Measurements from ENCODE around the gene HSPA8.
A peak's percentile ranks its signal among the peaks of the same experiment; 100 is the strongest.

The HSPA8 gene

DNA sequence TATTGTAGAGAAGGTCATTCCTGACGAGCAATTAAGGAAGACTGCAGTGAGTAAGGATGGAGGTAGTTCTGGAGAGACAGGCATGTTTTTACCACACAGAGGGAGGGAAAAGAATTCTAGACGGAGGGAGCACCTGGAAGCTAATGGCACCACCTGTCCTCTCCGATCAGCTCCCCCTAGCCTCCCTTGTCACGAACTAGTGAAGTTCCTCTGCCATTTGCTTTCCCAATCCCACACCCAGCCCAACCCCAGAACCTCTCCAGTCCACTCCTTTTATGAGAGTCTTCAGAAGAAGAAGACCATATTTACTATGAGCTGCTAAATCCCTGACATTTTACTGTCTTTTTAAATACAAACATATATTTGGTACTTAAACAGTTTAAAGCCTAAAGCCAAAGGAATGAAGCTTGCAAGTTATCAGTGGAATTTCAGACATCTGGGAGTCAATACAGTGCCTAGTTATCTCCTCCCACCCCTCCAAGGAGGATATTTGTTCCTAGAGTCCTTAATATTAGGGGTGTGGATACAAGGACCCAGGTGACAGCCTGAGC is 46.1 kb upstream of the HSPA8 start:
- Histone ChIP-seq H3K27ac (ENCODE audit: low read length) (no peak overlapping the region), H3K4me1 (ENCODE audit: low read length) (no peaks in the 10 kb centered on the region), H3F3A (ENCODE audit: insufficient read depth, low read length) (no peaks in the 10 kb centered on the region), H3K4me2 (ENCODE audit: low read depth, low read length) (no peak overlapping the region), H3K4me3 (ENCODE audit: low read length) (no peak overlapping the region), H3K9ac (ENCODE audit: low read length) (no peak overlapping the region), H3K36me3 (replicated peaks; ENCODE audit: insufficient read depth, low read length) (no peaks in the 10 kb centered on the region), H3K79me2 (ENCODE audit: low read length) (no peaks in the 10 kb centered on the region), H3K9me2 (replicated peaks; ENCODE audit: insufficient read depth, low read length) (no peaks in the 10 kb centered on the region), H4K20me1 (ENCODE audit: insufficient read depth, low read length) (no peaks in the 10 kb centered on the region), H2AFZ (ENCODE audit: low read length) (no peak overlapping the region), H3K27me3 (replicated peaks; ENCODE audit: insufficient read depth, low read length) (no peaks in the 10 kb centered on the region), H3K9me3 (replicated peaks; ENCODE audit: insufficient read depth, low read length) (no peaks in the 10 kb centered on the region)
- DNase-seq = no peak
- TF ChIP-seq EZH2phosphoT487 (IDR thresholded peaks at IDR 0.05; ENCODE audit: low read length) (no peak), EZH2 (optimal IDR thresholded peaks at IDR 0.05; ENCODE audit: low read depth, low read length) (no peak)
- TF ChIP-seq, protein P1, sequence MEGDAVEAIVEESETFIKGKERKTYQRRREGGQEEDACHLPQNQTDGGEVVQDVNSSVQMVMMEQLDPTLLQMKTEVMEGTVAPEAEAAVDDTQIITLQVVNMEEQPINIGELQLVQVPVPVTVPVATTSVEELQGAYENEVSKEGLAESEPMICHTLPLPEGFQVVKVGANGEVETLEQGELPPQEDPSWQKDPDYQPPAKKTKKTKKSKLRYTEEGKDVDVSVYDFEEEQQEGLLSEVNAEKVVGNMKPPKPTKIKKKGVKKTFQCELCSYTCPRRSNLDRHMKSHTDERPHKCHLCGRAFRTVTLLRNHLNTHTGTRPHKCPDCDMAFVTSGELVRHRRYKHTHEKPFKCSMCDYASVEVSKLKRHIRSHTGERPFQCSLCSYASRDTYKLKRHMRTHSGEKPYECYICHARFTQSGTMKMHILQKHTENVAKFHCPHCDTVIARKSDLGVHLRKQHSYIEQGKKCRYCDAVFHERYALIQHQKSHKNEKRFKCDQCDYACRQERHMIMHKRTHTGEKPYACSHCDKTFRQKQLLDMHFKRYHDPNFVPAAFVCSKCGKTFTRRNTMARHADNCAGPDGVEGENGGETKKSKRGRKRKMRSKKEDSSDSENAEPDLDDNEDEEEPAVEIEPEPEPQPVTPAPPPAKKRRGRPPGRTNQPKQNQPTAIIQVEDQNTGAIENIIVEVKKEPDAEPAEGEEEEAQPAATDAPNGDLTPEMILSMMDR (IDR thresholded peaks at IDR 0.05; ENCODE audit: low read length) = no peak

DNA sequence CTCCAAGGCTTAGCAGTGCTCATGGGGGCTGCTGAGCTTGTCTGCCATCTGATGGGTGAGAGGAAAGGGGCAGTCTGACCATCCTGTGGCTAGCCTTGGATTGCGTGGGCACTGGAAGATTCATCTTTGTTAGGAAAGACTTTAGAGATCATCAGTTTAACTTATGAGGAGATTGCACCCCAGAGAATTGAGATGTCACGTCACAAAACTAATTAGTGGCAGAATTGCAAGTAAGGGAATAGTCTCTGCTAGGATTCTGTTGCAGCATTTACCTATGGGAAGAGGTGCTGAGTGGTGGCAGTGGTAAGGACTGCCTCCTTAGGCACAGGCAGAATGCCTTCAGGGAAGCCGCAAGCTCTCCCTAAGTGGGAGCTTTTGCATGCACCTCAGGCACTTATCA is 42.8 kb upstream of the HSPA8 start:
- no peak overlapping the region for H3K4me3 ChIP-seq (ENCODE audit: low read length)
- H3K79me2 ChIP-seq (ENCODE audit: low read length) = no peaks in the 10 kb centered on the region
- H3K36me3 ChIP-seq (replicated peaks; ENCODE audit: insufficient read depth, low read length) = no peaks in the 10 kb centered on the region
- no peak overlapping the region for H2AFZ ChIP-seq (ENCODE audit: low read length)
- TF ChIP-seq EZH2 (optimal IDR thresholded peaks at IDR 0.05; ENCODE audit: low read depth, low read length) = no peak
- TF ChIP-seq EZH2phosphoT487 (IDR thresholded peaks at IDR 0.05; ENCODE audit: low read length) = no peak
- TF ChIP-seq, protein P1 (IDR thresholded peaks at IDR 0.05; ENCODE audit: low read length) = no peak
- no peaks in the 10 kb centered on the region for H3K27me3 ChIP-seq (replicated peaks; ENCODE audit: insufficient read depth, low read length)
- no peaks in the 10 kb centered on the region for H4K20me1 ChIP-seq (ENCODE audit: insufficient read depth, low read length)
- no peak overlapping the region for H3K4me2 ChIP-seq (ENCODE audit: low read depth, low read length)
- H3K9me2 ChIP-seq (replicated peaks; ENCODE audit: insufficient read depth, low read length) = no peaks in the 10 kb centered on the region
- H3F3A ChIP-seq (ENCODE audit: insufficient read depth, low read length) = no peaks in the 10 kb centered on the region
- no peaks in the 10 kb centered on the region for H3K9me3 ChIP-seq (replicated peaks; ENCODE audit: insufficient read depth, low read length)
- DNase-seq = no peak
- no peak overlapping the region for H3K27ac ChIP-seq (ENCODE audit: low read length)
- H3K4me1 ChIP-seq (ENCODE audit: low read length) = no peaks in the 10 kb centered on the region
- H3K9ac ChIP-seq (ENCODE audit: low read length) = no peak overlapping the region

DNA sequence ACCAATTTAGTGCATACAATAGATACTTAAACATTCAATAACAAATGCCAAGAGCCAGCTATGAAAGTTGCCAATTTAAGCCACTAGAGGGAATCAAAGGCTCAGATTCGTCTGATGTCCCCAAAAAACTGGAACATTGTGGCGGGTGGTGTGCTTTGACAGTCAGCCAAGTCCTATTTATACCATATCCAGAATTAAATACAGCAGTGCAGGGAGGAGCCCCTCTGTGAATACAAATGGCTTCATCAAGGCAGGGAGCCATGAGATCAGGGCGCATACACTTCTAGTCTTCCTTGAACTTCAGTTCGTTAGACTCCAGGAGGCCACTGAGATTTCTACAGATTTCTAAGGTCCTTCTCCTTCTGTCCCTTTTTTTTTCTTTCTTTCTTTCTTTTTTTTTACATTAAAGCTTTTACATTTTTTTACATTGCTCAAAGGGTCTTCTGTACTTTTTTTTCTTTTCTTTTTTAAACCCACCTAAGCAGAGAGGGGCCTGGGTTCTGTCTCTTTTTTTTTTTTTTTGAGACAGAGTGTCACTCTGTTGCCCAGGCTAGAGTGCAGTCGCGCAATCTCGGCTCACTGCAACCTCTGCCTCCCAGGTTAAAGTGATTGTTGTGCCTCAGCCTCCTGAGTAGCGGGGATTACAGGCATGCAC is 41.5 kb upstream of the HSPA8 start:
- no peaks in the 10 kb centered on the region for H3K36me3 ChIP-seq (replicated peaks; ENCODE audit: insufficient read depth, low read length)
- H3K79me2 ChIP-seq (ENCODE audit: low read length) = no peaks in the 10 kb centered on the region
- no peak overlapping the region for H3K4me3 ChIP-seq (ENCODE audit: low read length)
- H3K27ac ChIP-seq (ENCODE audit: low read length) = no peak overlapping the region
- no peaks in the 10 kb centered on the region for H4K20me1 ChIP-seq (ENCODE audit: insufficient read depth, low read length)
- H3F3A ChIP-seq (ENCODE audit: insufficient read depth, low read length) = no peaks in the 10 kb centered on the region
- peak; percentile 60 for DNase-seq
- no peak overlapping the region for H3K9ac ChIP-seq (ENCODE audit: low read length)
- no peaks in the 10 kb centered on the region for H3K4me1 ChIP-seq (ENCODE audit: low read length)
- no peaks in the 10 kb centered on the region for H3K9me3 ChIP-seq (replicated peaks; ENCODE audit: insufficient read depth, low read length)
- H3K9me2 ChIP-seq (replicated peaks; ENCODE audit: insufficient read depth, low read length) = no peaks in the 10 kb centered on the region
- TF ChIP-seq EZH2 (optimal IDR thresholded peaks at IDR 0.05; ENCODE audit: low read depth, low read length) = no peak
- TF ChIP-seq, protein P1 (IDR thresholded peaks at IDR 0.05; ENCODE audit: low read length) = peak; percentile 67
- no peak overlapping the region for H2AFZ ChIP-seq (ENCODE audit: low read length)
- no peak overlapping the region for H3K4me2 ChIP-seq (ENCODE audit: low read depth, low read length)
- H3K27me3 ChIP-seq (replicated peaks; ENCODE audit: insufficient read depth, low read length) = no peaks in the 10 kb centered on the region

Data from MM.1S (cell line).